ENCODE data around the gene DELE1. TPM values are rescaled to one million over a fixed set of nuclear protein-coding genes. Genes with fewer than 3 reads are reported as not detected.
A peak's percentile ranks its signal among the peaks of the same experiment; 100 is the strongest.

DELE1 gene
- total RNA-seq, 1 donor from 2014 or later, result 108 TPM

- H3K4me3 Mint-ChIP-seq (ENCODE audit: unreplicated experiment), result no peak overlapping the region
- DNase-seq, result no peak
- no peak overlapping the region for H3K27ac Mint-ChIP-seq (ENCODE audit: unreplicated experiment)
- H3K4me1 Mint-ChIP-seq (ENCODE audit: low read depth, unreplicated experiment), result peaks cover 7% of the 10 kb centered on the region
- TF ChIP-seq, protein P1, sequence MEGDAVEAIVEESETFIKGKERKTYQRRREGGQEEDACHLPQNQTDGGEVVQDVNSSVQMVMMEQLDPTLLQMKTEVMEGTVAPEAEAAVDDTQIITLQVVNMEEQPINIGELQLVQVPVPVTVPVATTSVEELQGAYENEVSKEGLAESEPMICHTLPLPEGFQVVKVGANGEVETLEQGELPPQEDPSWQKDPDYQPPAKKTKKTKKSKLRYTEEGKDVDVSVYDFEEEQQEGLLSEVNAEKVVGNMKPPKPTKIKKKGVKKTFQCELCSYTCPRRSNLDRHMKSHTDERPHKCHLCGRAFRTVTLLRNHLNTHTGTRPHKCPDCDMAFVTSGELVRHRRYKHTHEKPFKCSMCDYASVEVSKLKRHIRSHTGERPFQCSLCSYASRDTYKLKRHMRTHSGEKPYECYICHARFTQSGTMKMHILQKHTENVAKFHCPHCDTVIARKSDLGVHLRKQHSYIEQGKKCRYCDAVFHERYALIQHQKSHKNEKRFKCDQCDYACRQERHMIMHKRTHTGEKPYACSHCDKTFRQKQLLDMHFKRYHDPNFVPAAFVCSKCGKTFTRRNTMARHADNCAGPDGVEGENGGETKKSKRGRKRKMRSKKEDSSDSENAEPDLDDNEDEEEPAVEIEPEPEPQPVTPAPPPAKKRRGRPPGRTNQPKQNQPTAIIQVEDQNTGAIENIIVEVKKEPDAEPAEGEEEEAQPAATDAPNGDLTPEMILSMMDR (IDR thresholded peaks at IDR 0.05; ENCODE audit: partially characterized antibody, unreplicated experiment), result no peak
- H3K36me3 Mint-ChIP-seq (ENCODE audit: unreplicated experiment), result peaks cover 4% of the 10 kb centered on the region
- peaks cover 3% of the 10 kb centered on the region for H3K27me3 Mint-ChIP-seq (ENCODE audit: unreplicated experiment)
- H3K9me3 Mint-ChIP-seq (ENCODE audit: unreplicated experiment), result no peaks in the 10 kb centered on the region
Measured at GRCh38 chr5:141973871-141974595, 50.4 kb downstream of the DELE1 start.

DNA sequence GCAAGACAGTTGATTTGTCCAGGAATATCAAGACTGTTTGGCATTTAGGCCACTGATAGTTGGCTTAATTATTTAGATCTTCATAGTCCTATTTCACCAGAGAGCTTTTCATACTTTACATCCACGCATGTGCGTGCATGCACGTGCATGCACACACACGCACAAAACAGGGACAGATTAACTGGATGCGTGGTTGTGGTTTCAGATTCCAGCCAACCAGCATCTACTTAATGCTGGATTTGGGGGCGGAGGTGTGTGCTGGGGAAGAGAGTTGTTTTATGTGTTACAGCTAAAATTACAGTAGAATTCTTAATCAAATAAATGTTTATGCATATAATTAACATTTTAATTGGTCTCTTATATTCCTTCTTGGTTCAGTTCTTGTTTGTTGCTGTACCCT is 52.5 kb downstream of the DELE1 start:
- Mint-ChIP-seq H3K36me3 (ENCODE audit: unreplicated experiment) (peaks cover 4% of the 10 kb centered on the region), H3K4me1 (ENCODE audit: low read depth, unreplicated experiment) (no peaks in the 10 kb centered on the region), H3K27ac (ENCODE audit: unreplicated experiment) (peak overlapping the region; percentile 49), H3K9me3 (ENCODE audit: unreplicated experiment) (no peaks in the 10 kb centered on the region), H3K4me3 (ENCODE audit: unreplicated experiment) (no peak overlapping the region), H3K27me3 (ENCODE audit: unreplicated experiment) (peaks cover 3% of the 10 kb centered on the region)
- TF ChIP-seq, protein P1 (IDR thresholded peaks at IDR 0.05; ENCODE audit: partially characterized antibody, unreplicated experiment), result no peak
- no peak for DNase-seq

- no peak for DNase-seq
- H3K27ac Mint-ChIP-seq (ENCODE audit: unreplicated experiment), result no peak overlapping the region
- no peak overlapping the region for H3K4me3 Mint-ChIP-seq (ENCODE audit: unreplicated experiment)
- peaks cover 3% of the 10 kb centered on the region for H3K27me3 Mint-ChIP-seq (ENCODE audit: unreplicated experiment)
- H3K36me3 Mint-ChIP-seq (ENCODE audit: unreplicated experiment), result peaks cover 4% of the 10 kb centered on the region
- H3K4me1 Mint-ChIP-seq (ENCODE audit: low read depth, unreplicated experiment), result no peaks in the 10 kb centered on the region
- H3K9me3 Mint-ChIP-seq (ENCODE audit: unreplicated experiment), result no peaks in the 10 kb centered on the region
- TF ChIP-seq, protein P1 (IDR thresholded peaks at IDR 0.05; ENCODE audit: partially characterized antibody, unreplicated experiment), result no peak
Measured at GRCh38 chr5:141978389-141978788, 54.7 kb downstream of the DELE1 start.

- TF ChIP-seq, protein P1 (IDR thresholded peaks at IDR 0.05; ENCODE audit: partially characterized antibody, unreplicated experiment), result no peak
- Mint-ChIP-seq H3K27ac (ENCODE audit: unreplicated experiment) (no peak overlapping the region), H3K4me3 (ENCODE audit: unreplicated experiment) (no peak overlapping the region), H3K9me3 (ENCODE audit: unreplicated experiment) (no peaks in the 10 kb centered on the region), H3K4me1 (ENCODE audit: low read depth, unreplicated experiment) (no peaks in the 10 kb centered on the region), H3K27me3 (ENCODE audit: unreplicated experiment) (no peaks in the 10 kb centered on the region), H3K36me3 (ENCODE audit: unreplicated experiment) (no peaks in the 10 kb centered on the region)
- no peak for DNase-seq
Measured at GRCh38 chr5:141982626-141983025, 59.0 kb downstream of the DELE1 start.

GRCh38 chr5:141986072-141986471 is 62.4 kb downstream of the DELE1 start:
- Mint-ChIP-seq H3K36me3 (ENCODE audit: unreplicated experiment) (no peaks in the 10 kb centered on the region), H3K27me3 (ENCODE audit: unreplicated experiment) (no peaks in the 10 kb centered on the region), H3K9me3 (ENCODE audit: unreplicated experiment) (no peaks in the 10 kb centered on the region), H3K4me3 (ENCODE audit: unreplicated experiment) (no peak overlapping the region), H3K4me1 (ENCODE audit: low read depth, unreplicated experiment) (no peaks in the 10 kb centered on the region), H3K27ac (ENCODE audit: unreplicated experiment) (no peak overlapping the region)
- DNase-seq, result no peak
- TF ChIP-seq, protein P1 (IDR thresholded peaks at IDR 0.05; ENCODE audit: partially characterized antibody, unreplicated experiment), result no peak

Data from glutamatergic neuron (in vitro differentiated cells).